Muscle layer of colon (tissue), 2 donors: ENCODE results near the gene PDXK.

Experiments used
- H3K27ac ChIP-seq: one replicate; pipeline ENCODE4 v1.7.0; 2013; ENCODE audit warnings: low read depth, mild to moderate bottlenecking, low read length, moderate library complexity
- H3K27me3 ChIP-seq, 2 donors: one replicate each; pipeline ENCODE4 v1.7.0; 2013; ENCODE audit warnings: low read length in 2 of 2, mild to moderate bottlenecking in 2 of 2; ENCODE audit not compliant: insufficient read depth in 2 of 2, control insufficient read depth in 1 of 2
- H3K36me3 ChIP-seq: one replicate; pipeline ENCODE4 v1.7.0; 2013; ENCODE audit warnings: mild to moderate bottlenecking, low read length; ENCODE audit not compliant: insufficient read depth
- H3K4me1 ChIP-seq: one replicate; pipeline ENCODE4 v1.7.0; 2013; ENCODE audit warnings: mild to moderate bottlenecking, low read length; ENCODE audit not compliant: insufficient read depth
- H3K4me3 ChIP-seq, 2 donors: one replicate each; pipeline ENCODE4 v1.7.0; 2013; ENCODE audit warnings: low read length in 2 of 2, low read depth in 1 of 2, mild to moderate bottlenecking in 1 of 2, moderate library complexity in 1 of 2
- H3K9ac ChIP-seq: one replicate; pipeline ENCODE4 v1.7.0; 2013; ENCODE audit warnings: low read length
- H3K9me3 ChIP-seq: one replicate; pipeline ENCODE4 v1.7.0; 2013; ENCODE audit warnings: mild to moderate bottlenecking, low read length
- donor health status: abdominal sarcoma.
- donor health status: Adenocarcinoma of cecum.

The PDXK gene

GRCh38 chr21:43809853-43810504 is 91.0 kb downstream of the PDXK start:
- Histone ChIP-seq H3K27me3 (peaks cover 0 to 4% of the 10 kb centered on the region in 2 donors), H3K36me3 (peaks cover 7% of the 10 kb centered on the region), H3K9me3 (no peaks in the 10 kb centered on the region), H3K4me3 (no peak overlapping the region), H3K4me1 (peaks cover 11% of the 10 kb centered on the region), H3K9ac (no peak overlapping the region), H3K27ac (no peak overlapping the region)

- peaks cover 11% of the 10 kb centered on the region for H3K4me1 ChIP-seq
- H3K36me3 ChIP-seq, result peaks cover 7% of the 10 kb centered on the region
- H3K4me3 ChIP-seq, result no peak overlapping the region
- no peak overlapping the region for H3K9ac ChIP-seq
- no peaks in the 10 kb centered on the region for H3K9me3 ChIP-seq
- H3K27ac ChIP-seq, result no peak overlapping the region
- H3K27me3 ChIP-seq, result peaks cover 0 to 4% of the 10 kb centered on the region in 2 donors
Observed at GRCh38 chr21:43810505-43811261, 91.8 kb downstream of the PDXK start.

- Histone ChIP-seq H3K9ac (no peak overlapping the region), H3K4me3 (no peak overlapping the region), H3K27ac (no peak overlapping the region), H3K36me3 (no peaks in the 10 kb centered on the region), H3K27me3 (peaks cover 0 to 6% of the 10 kb centered on the region in 2 donors), H3K4me1 (peaks cover 11% of the 10 kb centered on the region), H3K9me3 (no peaks in the 10 kb centered on the region)
Observed at GRCh38 chr21:43811262-43812105, 92.6 kb downstream of the PDXK start.
